NCI-H345 treated with DMSO at 0.1 percent for 48 hours (cell line): ENCODE results near the gene GOLGA6B.
"Not testable (repeated sequence)": the region's sequence is repeated elsewhere in the genome, so short reads cannot be mapped to it uniquely, and the experiment has no call there.

Source experiments
- DNase-seq: peaks from one replicate; lab custom pipeline; 2025; ENCODE audit not compliant: unreplicated experiment; lab: John Stamatoyannopoulos, UW

GOLGA6B gene

DNA sequence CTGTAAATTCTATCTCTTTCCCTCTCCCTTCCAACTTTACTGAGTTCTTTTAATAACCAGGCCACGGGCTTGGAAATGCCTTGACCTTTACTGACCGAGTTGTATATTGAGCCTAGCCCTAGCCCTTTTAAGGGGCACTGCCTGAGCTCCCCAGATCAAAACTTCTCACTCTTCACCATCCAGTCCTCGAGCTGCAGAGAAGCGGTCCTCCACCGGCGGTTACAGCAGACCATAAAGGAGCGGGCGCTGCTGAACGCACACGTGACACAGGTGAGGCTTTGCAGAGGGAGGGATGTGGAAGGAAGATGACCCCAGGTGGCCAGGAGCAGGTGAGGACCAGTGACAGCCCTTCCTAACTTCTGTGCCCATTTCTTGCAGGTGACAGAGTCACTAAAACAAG, 6.6 kb downstream of the GOLGA6B start:
- not testable (repeated sequence) for DNase-seq

DNA sequence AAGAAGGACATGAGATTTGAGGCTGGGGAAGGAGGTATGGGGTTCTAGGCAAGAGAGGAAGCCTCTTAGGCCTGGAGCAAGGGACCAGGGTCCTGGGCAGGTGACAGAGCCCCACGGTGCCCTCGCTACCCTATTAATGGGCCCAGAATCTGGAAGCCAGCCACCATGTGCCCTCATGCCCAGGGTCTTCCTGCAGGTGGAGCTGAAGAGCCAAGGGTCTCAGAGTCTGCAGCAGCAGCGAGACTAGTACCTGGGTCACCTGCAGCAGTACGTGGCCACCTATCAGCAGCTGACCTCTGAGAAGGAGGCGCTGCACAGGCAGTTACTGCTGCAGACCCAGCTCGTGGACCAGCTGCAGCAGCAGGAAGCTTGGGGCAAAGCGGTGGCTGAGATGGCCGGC, 9.4 kb downstream of the GOLGA6B start:
- not testable (repeated sequence) for DNase-seq

DNA sequence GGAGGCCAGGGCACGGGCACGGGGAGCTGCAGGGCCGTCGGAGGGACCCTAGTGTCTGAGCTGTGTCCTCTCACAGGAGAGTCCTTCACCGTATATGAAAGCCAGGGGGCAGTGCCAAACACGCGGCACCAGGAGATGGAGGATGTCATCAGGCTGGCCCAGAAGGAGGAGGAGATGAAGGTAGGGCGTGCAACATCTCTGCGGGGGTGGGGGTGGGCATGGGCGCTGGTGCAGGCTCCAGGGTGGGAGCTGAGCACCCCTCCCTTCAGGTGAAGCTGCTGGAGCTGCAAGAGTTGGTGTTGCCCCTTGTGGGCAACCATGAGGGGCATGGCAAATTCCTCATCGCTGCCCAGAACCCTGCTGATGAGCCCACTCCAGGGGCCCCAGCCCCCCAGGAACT, 11.2 kb downstream of the GOLGA6B start:
- not testable (repeated sequence) for DNase-seq

DNA sequence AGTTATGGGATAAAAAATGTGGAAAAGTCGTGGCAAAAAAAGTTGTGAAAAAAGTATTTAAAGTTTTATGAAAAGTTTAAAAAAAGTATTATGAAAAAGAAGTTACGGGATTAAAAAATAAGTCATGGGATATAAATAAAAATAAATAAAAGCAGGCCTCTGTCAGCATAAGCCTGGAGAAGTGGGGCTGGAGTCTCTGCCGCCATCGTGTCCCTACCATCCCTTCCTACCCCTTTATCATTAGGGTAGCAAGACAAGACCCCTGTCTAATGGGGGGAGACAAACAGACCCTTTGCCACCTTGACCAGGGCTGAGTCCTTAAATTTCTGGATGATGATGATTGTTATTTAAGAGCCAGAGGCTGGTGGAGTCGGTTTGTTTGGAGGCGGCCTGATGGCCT, 15.3 kb downstream of the GOLGA6B start:
- DNase-seq = not testable (repeated sequence)

DNA sequence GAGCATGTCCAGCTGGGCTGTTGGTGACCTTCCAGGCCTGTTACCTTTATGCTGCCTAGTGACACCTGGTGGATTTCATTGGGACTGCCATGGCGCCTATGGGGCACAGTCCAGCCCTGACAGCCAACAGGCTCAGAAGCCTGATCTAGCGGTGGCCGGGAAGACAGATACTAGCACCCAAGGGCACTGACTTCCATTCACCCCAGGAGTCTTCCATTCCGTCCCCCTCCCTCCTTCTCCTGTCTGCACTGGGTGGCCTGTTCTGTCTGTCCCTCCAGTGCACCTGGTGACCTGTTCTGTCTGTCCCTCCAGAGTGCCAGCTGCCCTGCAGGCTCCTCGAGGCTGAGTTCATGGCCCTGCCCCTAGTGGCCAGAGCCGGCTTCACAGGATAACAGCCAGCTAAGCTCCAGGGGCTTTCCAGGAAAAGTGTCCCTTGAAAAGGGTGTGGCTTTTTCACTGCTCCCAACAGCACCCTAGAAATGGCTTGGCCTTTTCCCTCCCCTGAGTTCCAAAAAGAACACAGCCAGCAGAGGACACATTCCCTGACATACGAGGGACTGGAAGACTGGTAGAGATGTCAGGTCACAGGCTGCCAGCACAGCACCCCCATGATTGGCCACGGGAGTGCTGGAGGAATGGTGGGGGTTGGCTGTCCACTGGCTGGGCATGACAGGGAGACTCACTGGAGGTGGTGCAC, 16.3 kb downstream of the GOLGA6B start:
- DNase-seq = not testable (repeated sequence)

DNA sequence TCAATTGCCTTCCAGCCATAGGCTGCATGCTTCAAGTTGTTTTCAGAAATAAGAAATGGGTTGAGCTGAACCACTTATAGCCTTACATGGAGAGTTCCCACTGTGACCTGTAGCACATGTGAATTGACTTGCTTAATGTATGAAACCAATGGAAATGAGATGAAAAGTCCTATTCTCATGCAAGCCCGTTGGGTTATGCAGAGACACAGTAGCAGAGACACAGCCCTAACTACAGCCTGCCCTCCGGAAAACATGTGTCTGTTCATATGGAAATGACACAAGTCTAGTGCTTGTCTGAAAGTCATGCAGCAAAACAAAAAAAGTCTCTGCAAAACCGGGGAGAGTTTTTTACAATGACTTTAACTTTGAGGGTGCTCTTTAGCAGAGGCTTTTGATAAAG, 17.0 kb downstream of the GOLGA6B start:
- DNase-seq = no peak

DNA sequence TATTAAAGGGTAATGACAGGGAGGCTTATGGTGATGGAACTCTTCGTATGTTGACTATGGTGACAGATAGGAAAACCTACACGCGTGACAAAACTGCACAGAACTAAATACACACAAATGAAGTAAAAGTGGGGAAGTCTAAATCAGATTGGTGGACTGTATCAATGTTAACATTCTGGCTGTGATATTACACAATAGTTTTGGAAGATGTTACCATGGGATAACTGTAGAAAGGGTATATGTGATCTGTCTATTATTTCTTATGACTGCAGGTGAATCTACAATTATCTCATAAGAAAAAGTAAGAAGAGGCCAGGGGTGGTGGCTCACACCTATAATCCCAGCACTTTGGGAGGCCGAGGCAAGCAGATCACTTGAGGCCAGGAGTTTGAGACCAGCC, 22.3 kb downstream of the GOLGA6B start:
- DNase-seq = no peak

DNA sequence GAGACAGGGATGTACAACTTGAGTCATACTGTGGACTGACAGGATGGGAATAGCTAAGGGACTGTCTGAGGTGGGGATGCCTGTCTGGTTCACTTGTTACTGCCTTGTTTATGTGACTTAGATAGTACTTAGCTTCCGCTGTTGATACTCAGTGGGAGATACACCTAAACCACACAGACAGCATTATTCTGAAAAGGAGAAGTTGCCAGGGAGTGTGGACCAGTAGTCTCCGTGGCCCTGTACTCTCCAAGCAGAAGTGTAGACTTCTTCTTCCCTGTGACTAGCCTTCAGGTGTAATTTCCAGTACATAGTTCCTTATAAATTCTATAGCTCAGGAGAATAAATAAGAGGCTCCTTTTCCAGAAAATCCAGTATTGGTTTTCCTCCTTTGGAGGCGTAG, 26.4 kb downstream of the GOLGA6B start:
- DNase-seq = no peak

DNA sequence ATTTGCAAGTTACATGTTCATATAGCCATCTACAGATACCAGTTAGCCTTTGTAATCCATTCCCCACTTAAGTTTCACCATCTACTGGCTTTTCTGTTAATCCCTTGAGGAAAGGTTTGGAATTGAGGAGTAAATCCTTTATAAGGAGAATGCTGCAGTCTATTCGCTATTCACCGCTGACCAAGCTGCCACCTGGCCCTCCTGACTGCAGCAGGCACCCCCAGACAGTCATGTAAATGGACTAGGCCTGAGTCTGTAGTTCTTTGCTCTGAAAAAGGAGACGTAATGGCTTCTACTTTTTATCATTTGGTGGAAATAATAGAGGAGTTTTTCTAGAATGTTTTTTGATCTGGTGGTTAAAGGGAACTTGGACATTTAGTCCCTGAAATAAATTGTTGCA, 28.3 kb downstream of the GOLGA6B start:
- DNase-seq = no peak

DNA sequence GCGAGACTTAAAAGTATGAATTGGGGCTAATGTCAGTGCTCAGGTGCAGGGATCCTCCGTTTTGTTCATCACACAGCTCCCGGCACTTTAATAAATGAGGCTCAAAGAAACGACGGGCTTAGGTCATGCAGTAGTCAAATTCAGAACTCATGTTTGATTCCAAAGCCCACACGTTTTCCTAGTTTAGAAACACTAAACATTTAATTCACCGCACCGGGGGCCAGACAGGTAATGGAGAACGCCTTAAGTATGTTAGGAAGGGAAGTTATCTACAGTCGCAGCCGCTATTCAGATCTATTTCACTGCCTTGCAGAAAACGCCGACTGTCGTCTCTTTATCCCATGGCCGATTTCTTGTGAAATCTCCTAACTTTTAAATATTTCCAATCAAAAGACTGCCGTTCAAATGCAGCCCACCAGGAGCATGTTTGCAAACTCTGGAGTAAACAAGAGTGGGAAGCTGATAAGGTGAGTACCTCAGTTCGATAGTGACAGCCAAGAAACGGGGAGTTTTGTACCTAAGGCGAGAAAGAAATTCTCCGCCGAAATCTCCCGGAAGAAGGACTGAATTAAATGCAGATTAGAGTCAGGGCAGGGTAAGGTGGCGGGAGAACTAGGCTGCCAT, 30.9 kb downstream of the GOLGA6B start:
- no peak for DNase-seq

DNA sequence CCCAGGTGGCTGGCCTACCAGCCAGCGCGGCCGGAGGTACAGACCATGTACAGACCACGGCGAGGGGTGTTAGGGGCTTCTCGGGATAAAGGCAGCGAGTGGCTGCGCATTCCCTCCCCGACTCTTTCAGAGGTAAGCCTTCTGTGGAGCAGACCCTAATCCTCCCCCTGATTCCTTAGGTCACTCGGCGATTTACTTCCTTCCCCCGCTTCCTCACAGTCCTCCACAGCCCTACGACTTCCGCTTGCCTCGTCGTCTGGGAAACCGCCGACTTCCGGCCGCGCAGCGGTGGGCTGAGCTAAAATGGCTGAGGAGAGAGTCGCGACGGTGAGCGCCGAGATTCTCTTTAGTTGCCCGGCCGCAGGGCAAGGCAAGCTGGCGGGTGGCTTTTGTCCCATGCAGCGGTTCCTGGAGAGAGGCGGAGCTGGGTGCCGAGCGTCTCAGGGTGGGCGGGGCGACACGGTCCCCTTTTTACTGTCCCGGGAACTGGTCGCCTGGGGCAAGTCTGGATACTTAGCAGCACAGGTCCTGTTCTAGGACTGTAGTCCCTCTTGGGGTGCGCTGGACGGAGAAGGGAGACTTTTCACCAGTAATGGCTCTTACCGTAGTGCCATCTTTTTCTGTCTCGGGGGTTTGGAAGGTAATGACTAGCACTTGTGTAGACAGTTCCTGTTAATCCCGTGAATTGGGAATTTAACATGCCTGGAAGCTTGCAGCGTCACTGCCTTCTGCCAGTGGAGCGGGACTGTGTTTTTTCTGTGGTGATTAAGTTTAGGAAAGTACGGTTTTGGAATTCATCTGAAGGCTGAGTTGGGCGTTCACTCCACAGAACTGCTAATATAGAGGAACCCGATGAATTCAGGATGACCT, 31.7 kb downstream of the GOLGA6B start, which contains the start of the genes BBS4 and HIGD2B:
Gene BBS4, plus strand, starts transcription at position 283 of the 870 bp plus-strand sequence. Its CDS starts 21 bp downstream, at position 304.
Gene HIGD2B, minus strand, starts transcription at position 258 of the 870 bp plus-strand sequence. CDS start 9,808 bp downstream, outside the sequence.
- no peak for DNase-seq

DNA sequence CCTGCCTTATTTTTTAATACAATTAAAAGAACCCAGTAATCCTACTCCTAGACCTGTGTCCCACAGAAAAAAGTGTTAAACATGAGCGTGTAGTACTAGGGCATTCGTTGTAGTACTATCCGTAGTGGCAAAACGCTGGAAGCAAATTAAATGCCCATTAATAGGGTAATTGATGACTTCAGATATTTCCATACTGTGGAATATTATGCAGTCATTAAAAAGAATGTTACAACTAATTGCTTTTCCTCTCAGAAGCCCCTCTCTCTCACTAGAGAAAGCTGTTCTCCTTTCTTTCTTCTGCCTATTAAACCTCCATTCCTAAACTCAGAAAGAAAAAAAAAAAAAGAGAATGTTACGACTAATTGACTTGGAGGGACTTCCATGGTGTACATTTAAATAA, 34.2 kb downstream of the GOLGA6B start:
- no peak for DNase-seq

DNA sequence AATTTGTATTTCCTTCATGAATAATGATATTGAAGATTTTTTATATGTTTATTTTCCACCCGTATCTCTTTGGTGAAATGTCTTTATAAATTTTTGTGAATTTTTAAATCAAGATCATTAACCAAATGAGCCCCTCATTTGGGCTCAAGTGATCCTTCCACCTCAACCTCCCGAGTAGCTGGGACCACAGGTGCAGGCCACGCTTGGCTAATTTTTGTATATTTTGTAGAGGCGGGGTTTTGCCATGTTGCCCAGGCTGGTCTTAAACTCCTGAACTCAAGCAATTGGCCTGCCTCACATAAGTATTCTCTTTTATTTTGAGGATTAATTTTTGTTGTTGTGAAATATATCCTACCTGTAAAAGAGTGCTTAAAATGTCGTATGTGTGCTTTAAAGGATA, 36.4 kb downstream of the GOLGA6B start:
- DNase-seq = no peak

DNA sequence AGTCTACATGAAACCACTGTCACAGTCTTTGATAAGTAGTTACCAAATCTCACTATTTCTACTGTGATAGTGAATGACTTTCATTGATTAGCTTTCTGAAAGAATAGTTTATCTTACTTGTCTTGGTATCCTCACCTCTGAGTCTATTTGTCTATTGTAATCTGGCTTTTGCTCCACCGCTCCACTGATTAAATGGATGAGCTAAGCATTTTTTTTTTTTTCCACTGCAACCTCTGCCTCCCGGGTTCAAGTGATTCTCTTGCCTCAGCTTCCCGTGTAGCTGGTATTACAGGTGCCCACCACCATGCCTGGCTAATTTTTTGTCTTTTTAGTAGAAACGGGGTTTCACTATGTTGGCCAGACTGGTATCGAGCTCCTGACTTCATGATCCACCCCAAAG, 44.4 kb downstream of the GOLGA6B start:
- DNase-seq = no peak

DNA sequence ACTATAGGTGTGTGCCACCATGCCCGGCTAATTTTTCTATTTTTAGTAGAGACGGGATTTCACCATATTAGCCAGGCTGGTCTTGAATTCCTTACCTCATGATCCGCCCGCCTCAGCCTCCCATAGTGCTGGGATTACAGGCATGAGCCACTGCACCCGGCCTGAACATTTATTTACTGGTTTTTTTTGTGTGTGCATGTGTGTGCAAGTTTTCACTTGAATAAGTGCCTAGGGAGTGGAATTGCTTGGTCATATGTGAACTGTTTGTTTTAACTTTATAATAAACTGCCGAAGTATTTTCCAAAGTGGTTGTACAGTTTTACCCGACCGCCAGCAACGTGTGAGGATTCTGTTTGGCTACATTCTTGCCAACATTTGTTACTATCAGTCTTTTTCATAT, 45.6 kb downstream of the GOLGA6B start:
- no peak for DNase-seq

DNA sequence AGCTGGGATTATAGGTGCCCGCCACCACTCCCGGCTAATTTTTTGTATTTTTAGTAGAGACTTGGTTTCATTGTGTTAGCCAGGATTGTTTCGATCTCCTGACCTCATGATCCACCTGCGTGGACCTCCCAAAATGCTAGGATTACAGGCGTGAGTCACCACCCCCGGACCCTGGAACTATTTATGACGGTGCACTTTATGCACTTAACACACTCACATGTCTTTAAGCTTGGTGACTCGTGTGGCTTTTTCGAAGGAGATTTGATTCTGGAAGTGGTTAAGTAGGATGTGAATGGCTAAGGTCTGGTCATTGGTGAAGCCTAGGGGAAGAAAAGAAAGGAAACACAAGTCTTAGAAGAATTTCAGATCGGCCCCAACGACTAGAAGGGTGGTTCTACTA, 51.8 kb downstream of the GOLGA6B start:
- DNase-seq = no peak

DNA sequence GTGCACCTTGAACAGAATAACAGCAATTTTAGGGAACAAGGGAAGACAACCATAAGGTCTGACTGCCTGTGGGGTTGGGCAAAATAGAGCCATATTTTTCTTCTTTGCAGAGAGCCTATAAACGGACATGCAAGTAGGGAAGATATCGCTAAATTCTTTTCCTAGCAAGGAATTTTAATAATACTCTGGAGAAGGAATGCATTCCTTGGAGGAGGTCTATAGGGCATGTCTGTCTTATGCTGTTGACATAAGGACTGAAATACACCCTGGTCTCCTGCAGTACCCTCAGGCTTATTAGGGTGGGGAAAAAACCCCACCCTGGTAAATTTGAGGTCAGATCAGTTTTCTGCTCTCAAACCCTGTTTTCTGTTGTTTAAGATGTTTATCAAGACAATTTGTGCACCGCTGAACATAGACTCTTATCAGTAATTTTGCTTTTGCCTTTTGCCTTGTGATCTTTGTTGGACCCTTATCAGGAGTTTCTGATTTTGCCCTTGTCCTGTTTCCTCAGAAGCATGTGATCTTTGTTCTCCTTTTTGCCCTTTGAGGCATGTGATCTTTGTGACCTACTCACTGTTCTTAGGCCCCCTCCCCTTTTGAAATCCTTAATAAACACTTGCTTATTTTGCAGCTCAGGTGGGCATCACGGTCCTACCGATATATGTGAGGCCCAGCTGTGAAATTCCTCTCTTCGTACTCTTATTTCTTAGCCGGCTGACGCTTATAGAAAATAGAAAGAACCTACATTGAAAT, 54.2 kb downstream of the GOLGA6B start:
- not testable (repeated sequence) for DNase-seq
